ENCODE data around the gene ARID4B. TPM values are rescaled to one million over a fixed set of nuclear protein-coding genes. Genes with fewer than 3 reads are reported as not detected.

ARID4B gene
- total RNA-seq, 1 experiment from 2014 or later: 28.3 TPM

DNA sequence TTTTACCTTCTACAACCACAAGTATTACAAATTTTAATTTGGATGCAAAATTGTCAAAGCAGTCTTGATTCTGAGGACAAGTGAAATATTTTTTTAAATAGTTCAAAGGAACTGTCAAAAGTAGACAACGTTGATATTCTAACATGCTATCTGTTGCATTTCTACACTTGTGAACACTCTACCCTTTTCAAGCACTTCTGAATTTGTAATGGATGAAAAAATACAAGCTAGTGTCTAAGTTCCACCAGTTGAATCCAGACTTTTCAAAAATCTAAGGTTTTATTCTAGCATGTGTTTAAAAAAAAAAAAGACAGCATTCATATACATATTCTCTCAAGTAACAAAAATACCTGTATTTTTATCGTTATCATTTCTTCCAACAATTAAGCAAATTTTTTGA is 2.1 kb downstream of the ARID4B start (continued):
- no peak for TF ChIP-seq EGR1 (IDR thresholded peaks at IDR 0.05; ENCODE audit: low read depth)
- TF ChIP-seq CBX3 (IDR thresholded peaks at IDR 0.05; ENCODE audit: low read depth): no peak
- TF ChIP-seq JUND (IDR thresholded peaks at IDR 0.05): no peak
- TF ChIP-seq POLR2AphosphoS5 (IDR thresholded peaks at IDR 0.05; ENCODE audit: low read depth, low read length): no peak

DNA sequence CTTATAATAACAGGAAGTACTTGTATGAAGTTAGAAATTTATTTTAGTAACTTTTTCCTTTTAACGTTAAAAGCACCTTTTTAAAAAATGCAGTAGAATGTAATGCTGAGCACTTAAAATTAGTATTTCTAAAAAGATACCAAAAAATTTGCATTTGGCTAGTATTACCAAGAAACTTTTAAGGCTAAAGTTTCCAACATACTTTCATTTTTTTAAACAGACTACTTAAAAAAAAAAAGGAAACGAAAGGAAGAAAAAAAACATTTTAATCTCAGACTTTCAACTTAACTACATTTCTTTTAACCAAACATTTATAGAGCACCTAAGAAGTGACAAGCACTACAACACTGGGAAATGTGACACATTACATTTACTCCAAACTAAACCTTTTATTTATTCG is 2.8 kb downstream of the ARID4B start:
- H3K9me2 ChIP-seq (ENCODE audit: insufficient read depth): no peaks in the 10 kb centered on the region
- TF ChIP-seq YY1 (IDR thresholded peaks at IDR 0.05; ENCODE audit: extremely low read depth, insufficient replicate concordance, low read depth, low read length): no peak
- TF ChIP-seq EGR1 (IDR thresholded peaks at IDR 0.05; ENCODE audit: low read depth): no peak
- TF ChIP-seq SIN3A (IDR thresholded peaks at IDR 0.05; ENCODE audit: low read depth): no peak
- TF ChIP-seq, protein P1, sequence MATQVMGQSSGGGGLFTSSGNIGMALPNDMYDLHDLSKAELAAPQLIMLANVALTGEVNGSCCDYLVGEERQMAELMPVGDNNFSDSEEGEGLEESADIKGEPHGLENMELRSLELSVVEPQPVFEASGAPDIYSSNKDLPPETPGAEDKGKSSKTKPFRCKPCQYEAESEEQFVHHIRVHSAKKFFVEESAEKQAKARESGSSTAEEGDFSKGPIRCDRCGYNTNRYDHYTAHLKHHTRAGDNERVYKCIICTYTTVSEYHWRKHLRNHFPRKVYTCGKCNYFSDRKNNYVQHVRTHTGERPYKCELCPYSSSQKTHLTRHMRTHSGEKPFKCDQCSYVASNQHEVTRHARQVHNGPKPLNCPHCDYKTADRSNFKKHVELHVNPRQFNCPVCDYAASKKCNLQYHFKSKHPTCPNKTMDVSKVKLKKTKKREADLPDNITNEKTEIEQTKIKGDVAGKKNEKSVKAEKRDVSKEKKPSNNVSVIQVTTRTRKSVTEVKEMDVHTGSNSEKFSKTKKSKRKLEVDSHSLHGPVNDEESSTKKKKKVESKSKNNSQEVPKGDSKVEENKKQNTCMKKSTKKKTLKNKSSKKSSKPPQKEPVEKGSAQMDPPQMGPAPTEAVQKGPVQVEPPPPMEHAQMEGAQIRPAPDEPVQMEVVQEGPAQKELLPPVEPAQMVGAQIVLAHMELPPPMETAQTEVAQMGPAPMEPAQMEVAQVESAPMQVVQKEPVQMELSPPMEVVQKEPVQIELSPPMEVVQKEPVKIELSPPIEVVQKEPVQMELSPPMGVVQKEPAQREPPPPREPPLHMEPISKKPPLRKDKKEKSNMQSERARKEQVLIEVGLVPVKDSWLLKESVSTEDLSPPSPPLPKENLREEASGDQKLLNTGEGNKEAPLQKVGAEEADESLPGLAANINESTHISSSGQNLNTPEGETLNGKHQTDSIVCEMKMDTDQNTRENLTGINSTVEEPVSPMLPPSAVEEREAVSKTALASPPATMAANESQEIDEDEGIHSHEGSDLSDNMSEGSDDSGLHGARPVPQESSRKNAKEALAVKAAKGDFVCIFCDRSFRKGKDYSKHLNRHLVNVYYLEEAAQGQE (IDR thresholded peaks at IDR 0.05; ENCODE audit: low read depth): no peak
- no peak for TF ChIP-seq POLR2A (IDR thresholded peaks at IDR 0.05; ENCODE audit: borderline replicate concordance, extremely low read depth, insufficient read depth, insufficient read length)
- TF ChIP-seq JUND (IDR thresholded peaks at IDR 0.05): no peak
- no peak for TF ChIP-seq CBX3 (IDR thresholded peaks at IDR 0.05; ENCODE audit: low read depth)
- no peak for TF ChIP-seq ZNF274 (IDR thresholded peaks at IDR 0.05; ENCODE audit: low read depth, low read length)
- no peak for TF ChIP-seq TCF7L2 (IDR thresholded peaks at IDR 0.05; ENCODE audit: borderline replicate concordance, extremely low read depth, insufficient read depth, insufficient read length)
- TF ChIP-seq POLR2AphosphoS5 (IDR thresholded peaks at IDR 0.05; ENCODE audit: low read depth, low read length): no peak
- DNase-seq (ENCODE audit: low read depth, low spot score): no peak
- H3K9me3 ChIP-seq (ENCODE audit: control insufficient read depth in 1 of 2, insufficient read depth in 1 of 2, low read depth in 1 of 2, low read length in 2 of 2): no peaks in the 10 kb centered on the region
- intact Hi-C loops (cut with micrococcal nuclease): loop anchor here (5.0 kb wide), 1 partner anchor 73 kb away; no protein-coding TSS in a partner anchor
- ATAC-seq: no peak
- H3K4me3 ChIP-seq (replicated peaks in 1 of 2; ENCODE audit: low read depth in 1 of 2, low read length in 2 of 2): no peak overlapping the region
- H3K79me2 ChIP-seq (ENCODE audit: insufficient read depth, low read length): peaks cover 91% of the 10 kb centered on the region
- H4K20me1 ChIP-seq (ENCODE audit: insufficient read depth): no peaks in the 10 kb centered on the region
- 0 out of 4 replicates have a peak, but pooled peaks cover 2% of the 10 kb centered on the region in 2 experiments for H3K36me3 ChIP-seq (ENCODE audit: control insufficient read depth in 1 of 2, insufficient read depth in 2 of 2, low read length in 2 of 2)
- no peaks in the 10 kb centered on the region for H3K27me3 ChIP-seq (ENCODE audit: insufficient read depth, low read length)
- H3K27ac ChIP-seq (ENCODE audit: low read depth, low read length): no peak overlapping the region
- H3K9ac ChIP-seq (ENCODE audit: low read length): no peak overlapping the region
- peaks cover 0 to 15% of the 10 kb centered on the region in 2 experiments; a peak in 2 of 4 replicates for H3K4me1 ChIP-seq (ENCODE audit: control insufficient read depth in 1 of 2, insufficient read depth in 2 of 2, low read length in 2 of 2)
- POLR2A ChIA-PET: interaction anchor here (0.5 kb wide), 1 partner anchor 991 kb away, joined by 4 read pairs; no protein-coding TSS in a partner anchor
- no peak overlapping the region for H3K4me2 ChIP-seq (ENCODE audit: low read length)
- no peak overlapping the region for H2AFZ ChIP-seq (ENCODE audit: low read depth, low read length, poor library complexity, severe bottlenecking)
- CTCF ChIA-PET: interaction anchor here (0.6 kb wide), 1 partner anchor 17 kb away, joined by 7 read pairs; no protein-coding TSS in a partner anchor
- RAD21 ChIA-PET (ENCODE audit: low non-redundant PET in 1 of 2, low total read pairs in 2 of 2, uncharacterized antibody in 2 of 2, unreplicated experiment in 2 of 2): no interaction called here
- no TSS peak for BruUV-seq (replicated peaks)
